ENCODE results near the gene FADS3. TPM values are rescaled to one million over a fixed set of nuclear protein-coding genes. Genes with fewer than 3 reads are reported as not detected.

Gene FADS3
- total and polyA plus RNA-seq, 2 of the 4 experiments (the other 2 are of a cell fraction) = 54.5 to 110 TPM

DNA sequence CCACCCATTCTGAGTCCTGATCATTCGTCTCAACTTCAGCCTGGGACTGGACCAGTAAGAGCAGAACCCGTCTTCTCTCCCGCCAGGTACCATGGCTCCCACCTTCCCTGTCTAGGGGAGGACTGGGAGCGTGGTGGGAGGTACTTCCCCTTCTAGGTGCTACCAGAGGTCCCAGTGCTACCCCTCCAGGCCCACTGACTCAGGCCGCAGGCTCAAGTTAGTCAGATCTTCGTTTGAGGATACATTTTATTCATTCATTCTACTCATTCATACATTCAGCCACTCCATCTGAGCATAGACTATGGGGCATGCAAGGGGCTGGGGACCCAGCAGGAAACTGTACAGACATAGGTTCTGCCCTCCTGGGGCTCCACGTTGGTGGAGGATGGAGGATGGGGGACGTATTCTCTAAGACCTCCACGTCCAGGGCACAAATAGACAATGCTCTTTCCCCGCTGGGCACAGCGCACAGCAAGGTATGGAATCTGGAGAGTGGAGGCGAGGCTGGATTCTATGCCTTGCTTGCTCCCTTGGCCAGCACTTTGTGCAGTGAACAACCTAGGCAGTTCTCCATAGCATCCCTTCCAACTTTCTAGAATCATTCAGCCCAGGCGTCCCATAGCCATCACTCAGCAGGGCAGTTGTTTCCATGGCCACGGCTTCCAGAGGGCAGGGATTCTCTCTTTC lies 27.0 kb upstream of the FADS3 start:
- Histone ChIP-seq H2BK5ac (ENCODE audit: low read depth, low read length, poor library complexity, severe bottlenecking) (no peak overlapping the region), H3K9me3 (ENCODE audit: control insufficient read depth, insufficient read depth, low read length) (no peaks in the 10 kb centered on the region), H2BK15ac (ENCODE audit: low read depth, low read length) (0 out of 3 replicates have a peak overlapping the region, but pooled peaks have one; percentile 7), H3K56ac (ENCODE audit: extremely low read depth, insufficient read depth, low read length) (no peak overlapping the region), H3K9ac (ENCODE audit: low read depth, low read length) (no peak overlapping the region), H2AK5ac (ENCODE audit: low read depth, low read length) (peak overlapping the region; percentile 86; the same call in 1 of the 2 replicates), H4K8ac (ENCODE audit: low read depth in 2 of 2, low read length in 2 of 2) (peak overlapping the region; percentile 15 to 77; a peak in 1 of 4 replicates), H4K91ac (ENCODE audit: insufficient read depth, low read depth, low read length) (peak overlapping the region; percentile 12; the same call in 1 of the 2 replicates), H3K14ac (replicated peaks; ENCODE audit: low read depth, low read length) (peak overlapping the region; percentile 33; the same call in 1 of the 2 replicates), H4K5ac (ENCODE audit: low read depth, low read length) (no peak overlapping the region), H3K4me3 (ENCODE audit: insufficient read depth, low read depth, low read length) (no peak overlapping the region), H4K20me1 (ENCODE audit: insufficient read depth, low read length) (no peaks in the 10 kb centered on the region), H2BK20ac (ENCODE audit: low read depth, low read length) (no peak overlapping the region; the same call in 1 of the 2 replicates), H3K27me3 (ENCODE audit: control insufficient read depth, insufficient read depth, low read length) (peaks cover 25% of the 10 kb centered on the region), H3K18ac (ENCODE audit: low read depth, low read length) (no peak overlapping the region), H3K27ac (ENCODE audit: insufficient read depth, low read length) (no peak overlapping the region), H3K4me2 (ENCODE audit: low read depth, low read length) (no peak overlapping the region), H3K79me1 (ENCODE audit: low read depth in 1 of 2, low read length in 2 of 2) (0 out of 4 replicates have a peak, but pooled peaks cover 0 to 3% of the 10 kb centered on the region in 2 experiments), H3K9me1 (ENCODE audit: insufficient read depth, low read length) (no peaks in the 10 kb centered on the region), H3K4ac (ENCODE audit: low read depth, low read length) (peak overlapping the region; percentile 56; the same call in 1 of the 2 replicates), H2AK9ac (replicated peaks; ENCODE audit: low read depth, low read length, poor library complexity) (no peak overlapping the region), H2BK120ac (ENCODE audit: low read depth, low read length) (no peak overlapping the region), H3K4me1 (ENCODE audit: control insufficient read depth, insufficient read depth, low read length) (peaks cover 8% of the 10 kb centered on the region; the same call in 1 of the 2 replicates), H3K36me3 (ENCODE audit: control insufficient read depth, insufficient read depth, low read length) (no peaks in the 10 kb centered on the region), H2AFZ (replicated peaks; ENCODE audit: low read length, poor library complexity) (peak overlapping the region; percentile 88), H3K23ac (ENCODE audit: low read depth, low read length) (no peak overlapping the region)
- intact Hi-C loops (cut with micrococcal nuclease) (no loop called here), in situ Hi-C loops (cut with MboI; ENCODE audit: low sequenced_read_pairs) (no loop called here), dilution Hi-C loops (cut with HindIII; ENCODE audit: low sequenced_read_pairs, unreplicated experiment) (no loop called here)
- no TSS peak for BruUV-seq (replicated peaks)
- ATAC-seq (ENCODE audit: low read depth) (no peak), DNase-seq (no peak)
- ChIA-PET CTCF (interaction anchor here (0.6 kb wide), 1 partner anchor 86 kb away, joined by 3 read pairs; no protein-coding TSS in a partner anchor), POLR2A (ENCODE audit: unreplicated experiment) (no interaction called here)
- no peak for TF ChIP-seq RFX5 (IDR thresholded peaks at IDR 0.05; ENCODE audit: low read depth, low read length)
- TF ChIP-seq USF2 (IDR thresholded peaks at IDR 0.05; ENCODE audit: low read depth, low read length) = no peak
- TF ChIP-seq ELK1 (IDR thresholded peaks at IDR 0.05; ENCODE audit: borderline replicate concordance, low read depth, low read length) = no peak
- TF ChIP-seq MXI1 (IDR thresholded peaks at IDR 0.05; ENCODE audit: borderline replicate concordance, low read depth, low read length) = no peak
- WGBS, 2 experiments (ENCODE audit: extremely low coverage in 2 of 2, insufficient read length in 1 of 2) = 100% methylated on average over 3 of the region's 14 CpGs; no CpG with 5 or more reads in 1 of the 2 experiments
